GM19025 (cell line): ENCODE data around the gene PCTP.

Source experiments
- ATAC-seq: cut with Tn5 transposase; IDR thresholded peaks from one replicate; pipeline ENCODE4 v1.9.1; 2021; ENCODE audit warnings: mild to moderate bottlenecking, low read depth, moderate library complexity; ENCODE audit not compliant: unreplicated experiment

Gene PCTP

GRCh38 chr17:55783684-55784245 is 32.9 kb downstream of the PCTP start:
- ATAC-seq, result no peak

- no peak for ATAC-seq
Measured at GRCh38 chr17:55784666-55785065, 33.8 kb downstream of the PCTP start.

GRCh38 chr17:55785181-55785580 is 34.3 kb downstream of the PCTP start:
- ATAC-seq, result no peak

GRCh38 chr17:55793272-55793671 is 42.4 kb downstream of the PCTP start:
- ATAC-seq, result no peak

- no peak for ATAC-seq
Measured at GRCh38 chr17:55794725-55795482, 44.1 kb downstream of the PCTP start.

GRCh38 chr17:55806745-55807495 is 56.1 kb downstream of the PCTP start:
- no peak for ATAC-seq

- no peak for ATAC-seq
Measured at GRCh38 chr17:55811536-55811935, 60.7 kb downstream of the PCTP start.

GRCh38 chr17:55812323-55812722 is 61.5 kb downstream of the PCTP start:
- ATAC-seq, result no peak

GRCh38 chr17:55813944-55814343 is 63.1 kb downstream of the PCTP start:
- ATAC-seq, result no peak

GRCh38 chr17:55814377-55814776 is 63.5 kb downstream of the PCTP start:
- no peak for ATAC-seq

GRCh38 chr17:55816532-55817396 is 65.9 kb downstream of the PCTP start:
- no peak for ATAC-seq

- ATAC-seq, result no peak
Measured at GRCh38 chr17:55817397-55817709, 66.5 kb downstream of the PCTP start.

- no peak for ATAC-seq
Measured at GRCh38 chr17:55818026-55818425, 67.2 kb downstream of the PCTP start.

GRCh38 chr17:55818451-55819375 is 67.9 kb downstream of the PCTP start:
- no peak for ATAC-seq

- ATAC-seq, result no peak
Measured at GRCh38 chr17:55820675-55821074, 69.8 kb downstream of the PCTP start.

- ATAC-seq, result no peak
Measured at GRCh38 chr17:55822028-55822427, 71.2 kb downstream of the PCTP start.

GRCh38 chr17:55825213-55825612 is 74.4 kb downstream of the PCTP start:
- ATAC-seq, result no peak
